T-cell (primary cell): ENCODE results near the gene QSOX1. TPM values are rescaled to one million over a fixed set of nuclear protein-coding genes. Genes with fewer than 3 reads are reported as not detected.

Experiments used
- ATAC-seq, 4 experiments: fragments of 200-7000 bp in 3 of 4; fragments of 150-1000 bp in 1 of 4; cut with Tn5 transposase; replicated peaks in 1 of 4; 1 replicate in 3 of 4; 2 replicates in 1 of 4; pipeline ENCODE4 v1.10.0; 2021; ENCODE audit warnings: moderate library complexity in 3 of 4, mild to moderate bottlenecking in 2 of 4, moderate number of reproducible peaks in 1 of 4
- CTCF ChIA-PET, 2 donors: fragments of 300-600 bp; sonication (Branson Sonifier 250); formaldehyde crosslinking; loops; one replicate each; lab custom pipeline; 2022; ENCODE audit warnings: antibody characterized with exemption in 2 of 2; lab: Charles Lee
- POLR2A ChIA-PET, 2 donors: fragments of 300-600 bp; sonication (Branson Sonifier 250); formaldehyde crosslinking; loops; one replicate each; lab custom pipeline; 2022; ENCODE audit warnings: antibody characterized with exemption in 2 of 2; lab: Charles Lee
- DNase-seq, 35 experiments: peaks; one replicate each; pipeline versions ENCODE4 v3.0.0 to v3.0.0-alpha.2; 2013 to 2023
- H3K27ac ChIP-seq: one replicate; pipeline ENCODE4 v1.5.1; 2013; ENCODE audit warnings: low read length
- H3K27me3 ChIP-seq, 2 experiments: replicated peaks in 1 of 2; 1 replicate in 1 of 2; 2 replicates in 1 of 2; pipeline versions ENCODE4 v1.6.1 to v1.7.0; 2013; ENCODE audit warnings: low read length in 1 of 2, mixed read lengths in 1 of 2; ENCODE audit not compliant: control insufficient read depth in 2 of 2, insufficient read depth in 2 of 2; ENCODE audit errors: extremely low read depth in 1 of 2
- H3K36me3 ChIP-seq, 2 donors: 1 replicate in 1 of 2; 2 replicates in 1 of 2; pipeline versions ENCODE4 v1.6.1 to v1.7.0; 2013; ENCODE audit warnings: low read length in 1 of 2; ENCODE audit not compliant: control insufficient read depth in 2 of 2, insufficient read depth in 1 of 2; ENCODE audit errors: extremely low read depth in 1 of 2
- H3K4me1 ChIP-seq, 2 experiments: 1 replicate in 1 of 2; 2 replicates in 1 of 2; pipeline versions ENCODE4 v1.6.1 to v1.7.0; 2013; ENCODE audit warnings: low read length in 2 of 2, mixed read lengths in 1 of 2; ENCODE audit not compliant: insufficient read depth in 2 of 2, control insufficient read depth in 1 of 2; ENCODE audit errors: extremely low read depth in 1 of 2
- H3K4me3 ChIP-seq, 2 donors: 1 replicate in 1 of 2; 2 replicates in 1 of 2; pipeline versions ENCODE4 v1.5.1 to v1.7.0; 2013; ENCODE audit warnings: mild to moderate bottlenecking in 2 of 2, low read length in 1 of 2, moderate library complexity in 1 of 2; ENCODE audit not compliant: control insufficient read depth in 1 of 2; ENCODE audit errors: extremely low read depth in 1 of 2
- H3K9me3 ChIP-seq: 2 replicates; pipeline ENCODE4 v1.7.0; 2013
- H3K27ac Mint-ChIP-seq, 2 donors: one replicate each; pipeline ENCODE4 v1.8.0; 2020 to 2021; ENCODE audit warnings: mild to moderate bottlenecking in 2 of 2, mixed read lengths in 2 of 2
- H3K27me3 Mint-ChIP-seq, 2 donors: one replicate each; pipeline ENCODE4 v1.8.0; 2021 to 2022; ENCODE audit warnings: mixed read lengths in 2 of 2
- H3K36me3 Mint-ChIP-seq: one replicate; pipeline ENCODE4 v1.8.0; 2021; ENCODE audit warnings: mixed read lengths
- H3K4me1 Mint-ChIP-seq, 3 donors: one replicate each; pipeline ENCODE4 v1.8.0; 2020 to 2022; ENCODE audit warnings: mixed read lengths in 3 of 3, mild to moderate bottlenecking in 1 of 3
- H3K4me3 Mint-ChIP-seq, 3 donors: one replicate each; pipeline ENCODE4 v1.8.0; 2020 to 2022; ENCODE audit warnings: mild to moderate bottlenecking in 3 of 3, mixed read lengths in 3 of 3, moderate library complexity in 3 of 3
- H3K9me3 Mint-ChIP-seq, 3 donors: one replicate each; pipeline ENCODE4 v1.8.0; 2020 to 2022; ENCODE audit warnings: mixed read lengths in 3 of 3
- WGBS: methylation state at CpG from one replicate; pipeline ENCODE4 v1.1.5; 2013; ENCODE audit warnings: missing lambda C conversion rate; ENCODE audit not compliant: insufficient coverage; 5-methylcytosine and 5-hydroxymethylcytosine counted together
- total RNA-seq, 35 experiments: library from RNA in 6 of 35; stranded (reverse) in 6 of 35; fragments of 120-200 nt in 1 of 35; gene quantifications; one replicate each; pipeline versions ENCODE4 v1.2.1 to v1.2.4 and lab custom pipeline; 2013 to 2026

The QSOX1 gene
- total RNA-seq, 5 donors from 2014 or later (not counting 1 experiment from before 2014, with no cell fraction given) = 19.7 to 32.5 (median 28.2) TPM

DNA sequence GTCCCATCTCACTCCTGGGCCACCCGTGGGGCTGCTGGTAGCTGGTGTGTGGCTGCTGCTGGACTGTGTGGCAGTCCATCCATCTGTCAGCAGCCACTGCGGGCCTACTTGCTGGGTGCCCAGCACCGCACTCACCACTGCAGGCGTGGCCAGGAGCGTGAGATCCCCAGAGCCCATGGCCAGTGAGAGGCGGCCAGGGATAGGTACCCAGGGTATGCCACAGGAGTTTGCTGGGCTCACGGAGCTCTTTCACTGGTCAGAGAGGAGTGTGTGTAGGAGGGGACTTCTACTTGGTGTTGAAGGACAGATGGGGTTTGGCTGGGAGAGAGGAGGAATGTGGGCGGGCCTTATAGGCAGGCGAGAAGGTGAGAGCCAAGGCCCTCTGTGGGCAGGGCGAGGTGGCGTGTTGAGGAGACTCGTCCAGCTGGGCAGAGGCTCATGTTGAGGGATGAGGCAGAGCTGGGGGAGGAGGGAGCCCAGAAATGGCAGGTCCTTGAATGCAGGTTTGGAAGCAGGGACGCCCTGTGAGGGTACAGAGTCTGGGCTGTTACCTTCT lies 15.0 kb downstream of the QSOX1 start:
- H3K4me1 Mint-ChIP-seq = peaks cover 0 to 8% (median 0%) of the 10 kb centered on the region in 3 donors
- H3K36me3 ChIP-seq = peaks cover 0 to 17% of the 10 kb centered on the region in 2 donors
- ATAC-seq (no peak), DNase-seq (no peak)
- H3K4me3 ChIP-seq = no peak overlapping the region
- no peaks in the 10 kb centered on the region for H3K27me3 ChIP-seq
- WGBS = 84% methylated on average over 13 of the region's 13 CpGs
- no peaks in the 10 kb centered on the region for H3K9me3 Mint-ChIP-seq
- H3K9me3 ChIP-seq = no peaks in the 10 kb centered on the region
- H3K27me3 Mint-ChIP-seq = no peaks in the 10 kb centered on the region
- POLR2A ChIA-PET = no interaction called here
- H3K27ac Mint-ChIP-seq = no peak overlapping the region
- H3K36me3 Mint-ChIP-seq = peaks cover 7% of the 10 kb centered on the region
- H3K4me3 Mint-ChIP-seq = no peak overlapping the region
- H3K27ac ChIP-seq = no peak overlapping the region
- H3K4me1 ChIP-seq = no peaks in the 10 kb centered on the region
- CTCF ChIA-PET = interaction anchor here (0.7 to 1.7 kb wide), 6 partner anchors 9 to 302 kb away, joined by 3 to 4 read pairs (median 3); no protein-coding TSS in a partner anchor

DNA sequence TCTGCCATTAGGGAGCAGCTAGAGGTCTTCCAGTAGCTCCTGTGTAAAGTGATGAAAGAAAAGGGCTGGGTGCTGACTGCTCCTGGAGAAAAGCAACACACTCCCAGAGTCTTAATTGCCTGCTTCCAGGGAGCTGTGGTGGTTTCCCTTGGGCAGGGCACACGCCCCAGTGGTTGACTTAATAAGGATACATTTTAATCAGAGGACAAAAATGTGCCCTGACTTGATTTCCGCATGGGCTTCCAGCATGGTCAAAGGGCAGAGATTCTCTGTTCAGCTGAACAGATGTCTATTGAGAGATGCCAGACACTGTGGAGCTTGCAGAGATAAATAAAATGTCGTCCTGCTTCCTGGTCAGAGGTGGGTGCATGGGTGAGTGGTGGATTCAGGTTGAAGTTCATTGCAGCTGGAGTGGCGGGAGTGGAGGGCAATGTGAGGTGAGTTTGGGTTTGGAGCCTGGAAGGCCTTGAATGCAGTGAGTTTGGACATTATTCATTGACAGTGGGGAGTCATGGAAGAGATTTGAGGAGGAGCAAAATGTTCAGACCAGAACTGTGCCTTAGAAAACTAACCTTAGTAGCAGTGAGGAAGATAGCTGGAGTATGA lies 16.0 kb downstream of the QSOX1 start:
- DNase-seq (no peak), ATAC-seq (no peak)
- peaks cover 7% of the 10 kb centered on the region for H3K36me3 Mint-ChIP-seq
- POLR2A ChIA-PET = no interaction called here
- H3K27me3 Mint-ChIP-seq = no peaks in the 10 kb centered on the region
- no peak overlapping the region for H3K4me3 Mint-ChIP-seq
- peaks cover 0 to 8% (median 0%) of the 10 kb centered on the region in 3 donors for H3K4me1 Mint-ChIP-seq
- H3K9me3 Mint-ChIP-seq = no peaks in the 10 kb centered on the region
- 66% methylated on average over 4 of the region's 4 CpGs for WGBS
- no peak overlapping the region for H3K27ac ChIP-seq
- H3K27ac Mint-ChIP-seq = no peak overlapping the region
- no peaks in the 10 kb centered on the region for H3K27me3 ChIP-seq
- H3K4me1 ChIP-seq = no peaks in the 10 kb centered on the region
- peaks cover 0 to 17% of the 10 kb centered on the region in 2 donors for H3K36me3 ChIP-seq
- no peaks in the 10 kb centered on the region for H3K9me3 ChIP-seq
- H3K4me3 ChIP-seq = no peak overlapping the region
- CTCF ChIA-PET = interaction anchor here (0.6 to 1.3 kb wide), 6 partner anchors 8 to 464 kb away, joined by 3 to 8 read pairs (median 4); no protein-coding TSS in a partner anchor

DNA sequence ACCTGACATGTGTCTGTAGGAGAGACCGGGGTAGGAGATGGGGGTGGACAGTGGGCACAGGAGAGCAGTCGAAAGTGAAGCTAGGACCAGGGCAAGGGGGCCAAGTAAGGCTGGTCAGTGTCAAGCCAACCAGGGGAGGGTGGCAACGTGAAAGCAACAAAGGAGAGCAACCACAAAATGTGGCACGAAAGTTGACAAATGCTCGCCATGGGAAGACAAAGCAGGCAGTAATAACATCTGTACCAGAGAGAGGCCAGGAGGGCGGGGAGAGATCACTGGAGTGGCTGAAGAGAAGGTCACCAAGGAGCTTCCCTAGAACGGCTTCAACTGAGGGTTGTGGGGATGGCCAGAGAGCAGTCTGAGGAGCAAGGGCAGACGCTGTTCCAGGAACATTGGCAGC lies 17.0 kb downstream of the QSOX1 start:
- Histone ChIP-seq H3K4me3 (no peak overlapping the region), H3K9me3 (no peaks in the 10 kb centered on the region), H3K4me1 (no peaks in the 10 kb centered on the region), H3K27ac (no peak overlapping the region), H3K27me3 (no peaks in the 10 kb centered on the region), H3K36me3 (peaks cover 0 to 17% of the 10 kb centered on the region in 2 donors)
- ChIA-PET CTCF (interaction anchor here in 1 of 2 donors (1.5 kb wide), 1 partner anchor 9 kb away, joined by 3 read pairs; no protein-coding TSS in a partner anchor), POLR2A (interaction anchor here in 1 of 2 donors (0.6 kb wide), 1 partner anchor 219 kb away, joined by 4 read pairs; no protein-coding TSS in a partner anchor)
- peaks cover 7% of the 10 kb centered on the region for H3K36me3 Mint-ChIP-seq
- no peak overlapping the region for H3K27ac Mint-ChIP-seq
- DNase-seq (no peak), ATAC-seq (no peak)
- peaks cover 0 to 8% (median 0%) of the 10 kb centered on the region in 3 donors for H3K4me1 Mint-ChIP-seq
- H3K27me3 Mint-ChIP-seq = no peaks in the 10 kb centered on the region
- no peak overlapping the region for H3K4me3 Mint-ChIP-seq
- H3K9me3 Mint-ChIP-seq = no peaks in the 10 kb centered on the region
- 93% methylated on average over 7 of the region's 8 CpGs for WGBS

GRCh38 chr1:180173451-180173850 lies 18.8 kb downstream of the QSOX1 start:
- CTCF ChIA-PET = no interaction called here
- 100% methylated on average over 1 of the region's 2 CpGs for WGBS
- H3K4me1 ChIP-seq = no peaks in the 10 kb centered on the region
- Mint-ChIP-seq H3K36me3 (peaks cover 7% of the 10 kb centered on the region), H3K27ac (no peak overlapping the region), H3K4me3 (no peak overlapping the region), H3K9me3 (no peaks in the 10 kb centered on the region), H3K4me1 (peaks cover 0 to 8% (median 0%) of the 10 kb centered on the region in 3 donors), H3K27me3 (no peaks in the 10 kb centered on the region)
- H3K27ac ChIP-seq = no peak overlapping the region
- POLR2A ChIA-PET = no interaction called here
- no peaks in the 10 kb centered on the region for H3K9me3 ChIP-seq
- no peak for ATAC-seq
- no peak for DNase-seq
- no peaks in the 10 kb centered on the region for H3K27me3 ChIP-seq
- H3K4me3 ChIP-seq = no peak overlapping the region
- H3K36me3 ChIP-seq = peaks cover 0 to 4% of the 10 kb centered on the region in 2 donors

- Mint-ChIP-seq H3K4me1 (peaks cover 0 to 8% (median 0%) of the 10 kb centered on the region in 3 donors), H3K27me3 (no peaks in the 10 kb centered on the region), H3K4me3 (no peak overlapping the region), H3K36me3 (peaks cover 7% of the 10 kb centered on the region), H3K9me3 (no peaks in the 10 kb centered on the region), H3K27ac (no peak overlapping the region)
- WGBS = 95% methylated on average over 6 of the region's 8 CpGs
- peaks cover 0 to 3% of the 10 kb centered on the region in 2 donors for H3K36me3 ChIP-seq
- H3K4me3 ChIP-seq = no peak overlapping the region
- H3K9me3 ChIP-seq = no peaks in the 10 kb centered on the region
- no peaks in the 10 kb centered on the region for H3K4me1 ChIP-seq
- no peak overlapping the region for H3K27ac ChIP-seq
- no peak for DNase-seq
- ChIA-PET CTCF (no interaction called here), POLR2A (no interaction called here)
- no peaks in the 10 kb centered on the region for H3K27me3 ChIP-seq
- no peak for ATAC-seq
These were observed 19.3 kb downstream of the QSOX1 start for GRCh38 chr1:180173952-180174351.

- Mint-ChIP-seq H3K4me3 (no peak overlapping the region), H3K4me1 (peaks cover 0 to 8% (median 0%) of the 10 kb centered on the region in 3 donors), H3K36me3 (peaks cover 7% of the 10 kb centered on the region), H3K9me3 (no peaks in the 10 kb centered on the region), H3K27me3 (no peaks in the 10 kb centered on the region), H3K27ac (no peak overlapping the region)
- ATAC-seq = no peak
- Histone ChIP-seq H3K4me1 (no peaks in the 10 kb centered on the region), H3K9me3 (no peaks in the 10 kb centered on the region), H3K27ac (no peak overlapping the region), H3K27me3 (no peaks in the 10 kb centered on the region), H3K4me3 (no peak overlapping the region), H3K36me3 (peaks cover 0 to 4% of the 10 kb centered on the region in 2 donors)
- WGBS = 83% methylated on average over 3 of the region's 9 CpGs
- ChIA-PET CTCF (interaction anchor here in 1 of 2 donors (0.7 kb wide), 1 partner anchor 10 kb away, joined by 3 read pairs; no protein-coding TSS in a partner anchor), POLR2A (no interaction called here)
- DNase-seq = no peak
These were observed 20.6 kb downstream of the QSOX1 start for GRCh38 chr1:180175291-180175690.
